HG03280 (cell line): ENCODE data around the gene SLC66A2.

Experiments
- ATAC-seq: cut with Tn5 transposase; IDR thresholded peaks from one replicate; pipeline ENCODE4 v1.9.1; 2021; ENCODE audit warnings: mild to moderate bottlenecking, moderate library complexity; ENCODE audit not compliant: unreplicated experiment

SLC66A2 gene

GRCh38 chr18:79852561-79853302 is 98.7 kb downstream of the SLC66A2 start:
- no peak for ATAC-seq
